HL-60 (cell line): ENCODE data around the gene THY1.

Experiments used
- DNase-seq, 2 experiments: peaks; one replicate each; pipeline ENCODE4 v3.0.0-alpha.2; 2010 to 2020; ENCODE audit warnings: low read depth in 1 of 2, low spot score in 1 of 2
- H3K27ac ChIP-seq: fragments of 250-450 bp; sonication (Bioruptor Pico); replicated peaks from 2 replicates; pipeline ENCODE4 v1.5.1; 2020; ENCODE audit warnings: mild to moderate bottlenecking, moderate library complexity
- H3K27me3 ChIP-seq: fragments of 250-450 bp; sonication (Bioruptor Pico); 2 replicates; pipeline ENCODE4 v1.5.1; 2021; ENCODE audit warnings: mild to moderate bottlenecking, moderate library complexity; ENCODE audit not compliant: insufficient read depth, poor library complexity, severe bottlenecking
- H3K4me3 ChIP-seq: replicated peaks from 2 replicates; pipeline ENCODE4 v1.5.1; 2011; ENCODE audit warnings: mild to moderate bottlenecking, control low read depth, low read length; ENCODE audit not compliant: insufficient read depth
- CTCF ChIP-seq: IDR thresholded peaks from one replicate; pipeline ENCODE4 v1.5.1; 2011; ENCODE audit warnings: low read length, control low read depth, inconsistent platforms; ENCODE audit not compliant: insufficient read depth
- GABPA ChIP-seq: IDR thresholded peaks from 2 replicates; pipeline ENCODE4 v1.6.1; 2012; ENCODE audit warnings: low read depth
- POLR2AphosphoS5 ChIP-seq: IDR thresholded peaks from 2 replicates; pipeline ENCODE4 v1.6.1; 2012; ENCODE audit warnings: low read depth
- REST ChIP-seq: IDR thresholded peaks from 2 replicates; pipeline ENCODE4 v1.6.1; 2012; ENCODE audit warnings: low read depth; ENCODE audit not compliant: insufficient replicate concordance
- SPI1 ChIP-seq: IDR thresholded peaks from 2 replicates; pipeline ENCODE4 v1.6.1; 2012; ENCODE audit warnings: low read depth, mild to moderate bottlenecking, borderline replicate concordance

Gene THY1

GRCh38 chr11:119378851-119379465 lies 44.0 kb downstream of the THY1 start:
- Histone ChIP-seq H3K27me3 (no peaks in the 10 kb centered on the region), H3K4me3 (no peak overlapping the region), H3K27ac (no peak overlapping the region)
- TF ChIP-seq SPI1 (no peak), POLR2AphosphoS5 (no peak), REST (no peak), CTCF (no peak), GABPA (no peak)
- DNase-seq = no peak

- H3K27ac ChIP-seq = no peak overlapping the region
- TF ChIP-seq POLR2AphosphoS5 = no peak
- no peak for TF ChIP-seq CTCF
- TF ChIP-seq GABPA = no peak
- TF ChIP-seq SPI1 = no peak
- no peak for TF ChIP-seq REST
- H3K4me3 ChIP-seq = no peak overlapping the region
- H3K27me3 ChIP-seq = no peaks in the 10 kb centered on the region
- no peak for DNase-seq
Measured at GRCh38 chr11:119377961-119378667, 44.9 kb downstream of the THY1 start.

- Histone ChIP-seq H3K4me3 (no peak overlapping the region), H3K27ac (no peak overlapping the region), H3K27me3 (no peaks in the 10 kb centered on the region)
- TF ChIP-seq REST = no peak
- no peak for TF ChIP-seq SPI1
- TF ChIP-seq GABPA = no peak
- no peak for TF ChIP-seq POLR2AphosphoS5
- no peak for TF ChIP-seq CTCF
- no peak for DNase-seq
Measured at GRCh38 chr11:119377112-119377901, 45.7 kb downstream of the THY1 start.
